PC-3 (cell line): Measurements from ENCODE around the gene ANO4. TPM values are rescaled to one million over a fixed set of nuclear protein-coding genes. Genes with fewer than 3 reads are reported as not detected.

Experiments used
- ATAC-seq: fragments of 200-7000 bp; cut with Tn5 transposase; 2 replicates; pipeline ENCODE4 v1.9.1; 2020; ENCODE audit warnings: mild to moderate bottlenecking, moderate library complexity
- BruUV-seq: library from RNA; stranded (reverse); fragments of 400-500 nt; replicated peaks from 2 replicates; lab custom pipeline; 2021; lab: Mats Ljungman, UMichigan
- CTCF ChIA-PET: fragments of 300-600 bp; sonication (Branson Sonifier 250); formaldehyde crosslinking; loops from one replicate; lab custom pipeline; 2022; ENCODE audit warnings: antibody characterized with exemption; lab: Charles Lee
- POLR2A ChIA-PET: fragments of 300-600 bp; sonication (Branson Sonifier 250); formaldehyde crosslinking; loops from one replicate; lab custom pipeline; 2022; ENCODE audit warnings: antibody characterized with exemption; ENCODE audit not compliant: unreplicated experiment; lab: Charles Lee
- DNase-seq: peaks from one replicate; pipeline ENCODE4 v3.0.0-alpha.2; 2015
- H2AFZ ChIP-seq: fragments of 300-600 bp; sonication (generic); 2 replicates; pipeline ENCODE4 v1.6.0; 2016; ENCODE audit warnings: antibody characterized with exemption, low read length
- H3F3A ChIP-seq: fragments of 300-600 bp; sonication (generic); one replicate; pipeline ENCODE4 v1.6.0; 2017; ENCODE audit warnings: antibody characterized with exemption, low read length, control low read depth, mild to moderate bottlenecking; ENCODE audit not compliant: unreplicated experiment
- H3K27ac ChIP-seq: fragments of 300-600 bp; sonication (generic); 2 replicates; pipeline ENCODE4 v1.5.1; 2016; ENCODE audit warnings: mild to moderate bottlenecking, low read length
- H3K27me3 ChIP-seq: fragments of 300-600 bp; sonication (generic); 2 replicates; pipeline ENCODE4 v1.6.1; 2016; ENCODE audit warnings: low read length, mixed read lengths
- H3K36me3 ChIP-seq: fragments of 300-600 bp; sonication (generic); 2 replicates; pipeline ENCODE4 v1.6.1; 2016; ENCODE audit warnings: low read depth, mixed run types, low read length, mixed read lengths
- H3K4me1 ChIP-seq: fragments of 300-600 bp; sonication (generic); 2 replicates; pipeline ENCODE4 v1.5.1; 2016; ENCODE audit warnings: low read length; ENCODE audit not compliant: insufficient read depth
- H3K4me2 ChIP-seq: fragments of 300-600 bp; sonication (generic); 2 replicates; pipeline ENCODE4 v1.6.0; 2016; ENCODE audit warnings: low read length
- H3K4me3 ChIP-seq: fragments of 300-600 bp; sonication (generic); 2 replicates; pipeline ENCODE4 v1.5.1; 2016; ENCODE audit warnings: mild to moderate bottlenecking, low read length, mixed read lengths
- H3K79me2 ChIP-seq: fragments of 300-600 bp; sonication (generic); 2 replicates; pipeline ENCODE4 v1.6.1; 2017; ENCODE audit warnings: low read length, mixed read lengths
- H3K9ac ChIP-seq: fragments of 300-600 bp; sonication (generic); 2 replicates; pipeline ENCODE4 v1.6.0; 2016; ENCODE audit warnings: mild to moderate bottlenecking, low read length
- H3K9me2 ChIP-seq: fragments of 300-600 bp; sonication (generic); replicated peaks from 2 replicates; pipeline ENCODE4 v1.6.1; 2016; ENCODE audit warnings: mixed run types, low read length, mixed read lengths
- H3K9me3 ChIP-seq: fragments of 300-600 bp; sonication (generic); 2 replicates; pipeline ENCODE4 v1.6.1; 2016; ENCODE audit warnings: low read length, mixed read lengths
- H4K20me1 ChIP-seq: fragments of 300-600 bp; sonication (generic); 2 replicates; pipeline ENCODE4 v1.6.1; 2016; ENCODE audit warnings: low read length, mixed read lengths
- EZH2 ChIP-seq: fragments of 300-600 bp; sonication (generic); IDR thresholded peaks from one replicate; pipeline ENCODE4 v1.6.1; 2017; ENCODE audit warnings: antibody characterized with exemption, mild to moderate bottlenecking, low read length; ENCODE audit not compliant: unreplicated experiment
- EZH2phosphoT487 ChIP-seq: fragments of 300-600 bp; sonication (generic); IDR thresholded peaks from 2 replicates; pipeline ENCODE4 v1.6.1; 2018; ENCODE audit warnings: mild to moderate bottlenecking, antibody characterized with exemption, low read length, borderline replicate concordance
- intact Hi-C: fragments of 100-400 bp; cut with micrococcal nuclease; formaldehyde crosslinking; loops from 2 replicates; pipeline ENCODE4 v1.9.0; 2023
- total RNA-seq: library from RNA; depleted of rRNA; stranded (reverse); fragments of >200 nt; gene quantifications from 2 replicates; pipeline ENCODE4 v1.2.3, GENCODE V29; 2014
- TF ChIP-seq, protein P1 (sequence below): fragments of 300-600 bp; sonication (generic); conservative IDR thresholded peaks from 2 replicates; pipeline ENCODE4 v1.5.1; 2017; ENCODE audit warnings: antibody characterized with exemption, low read depth, mild to moderate bottlenecking, low read length

Gene ANO4
- total RNA-seq, 1 experiment from 2014 or later: not detected

DNA sequence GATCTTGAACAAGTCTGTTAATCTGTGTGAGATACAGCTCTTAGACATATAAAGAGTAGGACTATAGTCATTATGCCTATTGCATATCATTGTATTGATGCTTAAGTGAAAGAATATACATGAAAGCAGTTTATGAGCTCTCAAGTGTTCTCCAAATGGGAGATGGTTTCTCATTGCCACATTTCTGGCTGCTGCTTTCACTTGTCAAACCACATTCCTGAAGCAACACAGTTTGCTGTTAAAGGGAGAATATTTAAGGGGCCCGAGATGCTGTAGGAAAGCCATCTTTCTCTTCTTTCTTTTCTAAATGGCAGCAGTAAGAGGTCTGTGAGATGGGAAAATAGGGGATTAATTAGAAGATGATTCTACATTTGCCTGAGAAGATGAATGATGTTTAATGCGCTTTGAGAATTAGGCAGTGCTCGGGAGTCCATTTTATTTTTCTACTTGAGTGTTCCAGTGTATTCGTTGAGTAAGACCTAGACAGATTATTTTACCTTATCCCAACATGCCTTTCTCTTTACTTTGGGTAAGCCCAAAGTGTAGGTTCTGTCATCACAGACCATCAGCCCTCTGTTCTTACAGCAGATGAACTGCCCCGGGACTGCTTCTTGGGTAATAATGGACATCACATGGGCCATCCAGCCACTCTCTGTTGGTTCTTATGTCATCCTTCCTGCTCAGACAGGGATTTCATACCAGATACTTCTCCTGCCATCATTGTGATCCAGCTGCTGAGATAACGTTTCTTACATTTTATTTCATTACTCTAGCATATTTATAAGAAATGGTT is 35.6 kb downstream of the ANO4 start:
- no peak overlapping the region for H3K4me2 ChIP-seq
- no peak overlapping the region for H3K9ac ChIP-seq
- no peaks in the 10 kb centered on the region for H3K36me3 ChIP-seq
- H3K9me3 ChIP-seq: no peaks in the 10 kb centered on the region
- intact Hi-C loops: no loop called here
- no peak for DNase-seq
- TF ChIP-seq EZH2: no peak
- TF ChIP-seq, protein P1, sequence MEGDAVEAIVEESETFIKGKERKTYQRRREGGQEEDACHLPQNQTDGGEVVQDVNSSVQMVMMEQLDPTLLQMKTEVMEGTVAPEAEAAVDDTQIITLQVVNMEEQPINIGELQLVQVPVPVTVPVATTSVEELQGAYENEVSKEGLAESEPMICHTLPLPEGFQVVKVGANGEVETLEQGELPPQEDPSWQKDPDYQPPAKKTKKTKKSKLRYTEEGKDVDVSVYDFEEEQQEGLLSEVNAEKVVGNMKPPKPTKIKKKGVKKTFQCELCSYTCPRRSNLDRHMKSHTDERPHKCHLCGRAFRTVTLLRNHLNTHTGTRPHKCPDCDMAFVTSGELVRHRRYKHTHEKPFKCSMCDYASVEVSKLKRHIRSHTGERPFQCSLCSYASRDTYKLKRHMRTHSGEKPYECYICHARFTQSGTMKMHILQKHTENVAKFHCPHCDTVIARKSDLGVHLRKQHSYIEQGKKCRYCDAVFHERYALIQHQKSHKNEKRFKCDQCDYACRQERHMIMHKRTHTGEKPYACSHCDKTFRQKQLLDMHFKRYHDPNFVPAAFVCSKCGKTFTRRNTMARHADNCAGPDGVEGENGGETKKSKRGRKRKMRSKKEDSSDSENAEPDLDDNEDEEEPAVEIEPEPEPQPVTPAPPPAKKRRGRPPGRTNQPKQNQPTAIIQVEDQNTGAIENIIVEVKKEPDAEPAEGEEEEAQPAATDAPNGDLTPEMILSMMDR: no peak
- no peak for TF ChIP-seq EZH2phosphoT487
- H3K4me1 ChIP-seq: no peaks in the 10 kb centered on the region
- H3K27ac ChIP-seq: no peak overlapping the region
- no peaks in the 10 kb centered on the region for H3K79me2 ChIP-seq
- BruUV-seq: no TSS peak
- ChIA-PET CTCF (no interaction called here), POLR2A (no interaction called here)
- no peak for ATAC-seq
- no peak overlapping the region for H2AFZ ChIP-seq
- H3K4me3 ChIP-seq: no peak overlapping the region
- no peaks in the 10 kb centered on the region for H3K27me3 ChIP-seq
- no peaks in the 10 kb centered on the region for H4K20me1 ChIP-seq
- no peaks in the 10 kb centered on the region for H3K9me2 ChIP-seq
- H3F3A ChIP-seq: no peaks in the 10 kb centered on the region

DNA sequence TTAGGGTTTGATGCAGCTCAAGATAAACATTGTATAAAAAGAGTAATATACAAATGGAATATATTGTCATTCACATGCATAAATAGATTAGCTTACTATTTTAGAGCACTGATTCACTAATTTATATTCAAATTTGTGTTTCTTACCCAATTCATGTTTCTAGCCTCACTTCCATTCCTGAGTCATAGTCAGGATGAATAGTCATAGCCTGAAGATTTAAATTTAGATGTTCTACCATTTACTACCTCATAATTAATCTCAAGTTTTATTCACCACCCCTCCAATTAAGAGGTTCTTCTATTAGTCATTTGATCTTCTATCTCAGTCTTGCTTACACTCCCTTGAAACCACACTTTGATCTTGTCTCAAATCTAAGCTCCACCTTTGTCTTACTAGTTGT is 38.7 kb downstream of the ANO4 start:
- no peak overlapping the region for H2AFZ ChIP-seq
- TF ChIP-seq EZH2phosphoT487: no peak
- TF ChIP-seq, protein P1: no peak
- H3K36me3 ChIP-seq: no peaks in the 10 kb centered on the region
- no peaks in the 10 kb centered on the region for H3K27me3 ChIP-seq
- H3K4me1 ChIP-seq: no peaks in the 10 kb centered on the region
- no peak overlapping the region for H3K4me3 ChIP-seq
- H3K27ac ChIP-seq: no peak overlapping the region
- no peaks in the 10 kb centered on the region for H3F3A ChIP-seq
- no TSS peak for BruUV-seq
- ChIA-PET POLR2A (no interaction called here), CTCF (no interaction called here)
- DNase-seq (no peak), ATAC-seq (no peak)
- no peak overlapping the region for H3K9ac ChIP-seq
- H3K4me2 ChIP-seq: no peak overlapping the region
- H3K9me3 ChIP-seq: no peaks in the 10 kb centered on the region
- no peaks in the 10 kb centered on the region for H4K20me1 ChIP-seq
- intact Hi-C loops: no loop called here
- no peaks in the 10 kb centered on the region for H3K79me2 ChIP-seq
- no peaks in the 10 kb centered on the region for H3K9me2 ChIP-seq

- TF ChIP-seq, protein P1: no peak
- TF ChIP-seq EZH2: no peak
- no peak for TF ChIP-seq EZH2phosphoT487
- Histone ChIP-seq H2AFZ (no peak overlapping the region), H4K20me1 (no peaks in the 10 kb centered on the region), H3K27ac (no peak overlapping the region), H3K4me2 (no peak overlapping the region), H3K9me3 (no peaks in the 10 kb centered on the region), H3F3A (no peaks in the 10 kb centered on the region), H3K36me3 (no peaks in the 10 kb centered on the region), H3K27me3 (no peaks in the 10 kb centered on the region), H3K9me2 (no peaks in the 10 kb centered on the region), H3K4me1 (peaks cover 3% of the 10 kb centered on the region; the same call in 1 of the 2 replicates), H3K4me3 (no peak overlapping the region), H3K9ac (no peak overlapping the region), H3K79me2 (no peaks in the 10 kb centered on the region)
- ChIA-PET CTCF (no interaction called here), POLR2A (no interaction called here)
- ATAC-seq: no peak
- BruUV-seq: no TSS peak
- no peak for DNase-seq
- intact Hi-C loops: no loop called here
These were observed 46.2 kb downstream of the ANO4 start for GRCh38 chr12:100840748-100841147.
